DND-41 (cell line): ENCODE results near the gene SULT1E1.

Source experiments
- EZH2 ChIP-seq: IDR thresholded peaks from 3 replicates; pipeline ENCODE4 v1.6.1; 2012; ENCODE audit warnings: borderline replicate concordance, low read depth, mild to moderate bottlenecking, moderate library complexity, low read length, inconsistent platforms; ENCODE audit not compliant: severe bottlenecking
- TF ChIP-seq, protein P1 (sequence below): IDR thresholded peaks from 2 replicates; pipeline ENCODE4 v1.5.1; 2012; ENCODE audit warnings: borderline replicate concordance, low read length, moderate library complexity, mild to moderate bottlenecking; ENCODE audit not compliant: poor library complexity, severe bottlenecking; ENCODE audit errors: extremely low read depth

DNA sequence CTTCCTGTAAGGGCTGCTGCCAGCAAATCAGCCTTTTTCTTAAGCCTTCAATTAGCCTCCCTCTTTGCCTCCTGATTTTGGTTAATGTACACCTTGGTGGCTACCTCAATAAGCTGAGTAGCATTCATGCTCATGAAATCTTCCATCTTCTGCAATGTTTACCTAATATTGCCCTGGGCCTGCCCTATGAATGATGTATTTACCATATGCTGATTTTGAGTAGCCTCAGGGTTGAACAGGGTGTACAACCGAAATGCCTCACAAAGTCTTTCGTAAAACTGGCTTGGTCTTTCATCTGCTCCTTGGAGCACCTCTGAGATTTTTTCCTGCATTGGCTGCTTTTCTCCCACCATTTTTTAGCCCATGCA is 29.8 kb downstream of the SULT1E1 start:
- TF ChIP-seq, protein P1, sequence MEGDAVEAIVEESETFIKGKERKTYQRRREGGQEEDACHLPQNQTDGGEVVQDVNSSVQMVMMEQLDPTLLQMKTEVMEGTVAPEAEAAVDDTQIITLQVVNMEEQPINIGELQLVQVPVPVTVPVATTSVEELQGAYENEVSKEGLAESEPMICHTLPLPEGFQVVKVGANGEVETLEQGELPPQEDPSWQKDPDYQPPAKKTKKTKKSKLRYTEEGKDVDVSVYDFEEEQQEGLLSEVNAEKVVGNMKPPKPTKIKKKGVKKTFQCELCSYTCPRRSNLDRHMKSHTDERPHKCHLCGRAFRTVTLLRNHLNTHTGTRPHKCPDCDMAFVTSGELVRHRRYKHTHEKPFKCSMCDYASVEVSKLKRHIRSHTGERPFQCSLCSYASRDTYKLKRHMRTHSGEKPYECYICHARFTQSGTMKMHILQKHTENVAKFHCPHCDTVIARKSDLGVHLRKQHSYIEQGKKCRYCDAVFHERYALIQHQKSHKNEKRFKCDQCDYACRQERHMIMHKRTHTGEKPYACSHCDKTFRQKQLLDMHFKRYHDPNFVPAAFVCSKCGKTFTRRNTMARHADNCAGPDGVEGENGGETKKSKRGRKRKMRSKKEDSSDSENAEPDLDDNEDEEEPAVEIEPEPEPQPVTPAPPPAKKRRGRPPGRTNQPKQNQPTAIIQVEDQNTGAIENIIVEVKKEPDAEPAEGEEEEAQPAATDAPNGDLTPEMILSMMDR, result no peak
- TF ChIP-seq EZH2, result no peak
